NCI-H1092 treated with DMSO at 0.1 percent for 48 hours (cell line): Measurements from ENCODE around the gene HOTAIR.
A peak's percentile ranks its signal among the peaks of the same experiment; 100 is the strongest.

ENCODE experiments used
- DNase-seq: peaks from one replicate; lab custom pipeline; 2025; lab: John Stamatoyannopoulos, UW

Gene HOTAIR

DNA sequence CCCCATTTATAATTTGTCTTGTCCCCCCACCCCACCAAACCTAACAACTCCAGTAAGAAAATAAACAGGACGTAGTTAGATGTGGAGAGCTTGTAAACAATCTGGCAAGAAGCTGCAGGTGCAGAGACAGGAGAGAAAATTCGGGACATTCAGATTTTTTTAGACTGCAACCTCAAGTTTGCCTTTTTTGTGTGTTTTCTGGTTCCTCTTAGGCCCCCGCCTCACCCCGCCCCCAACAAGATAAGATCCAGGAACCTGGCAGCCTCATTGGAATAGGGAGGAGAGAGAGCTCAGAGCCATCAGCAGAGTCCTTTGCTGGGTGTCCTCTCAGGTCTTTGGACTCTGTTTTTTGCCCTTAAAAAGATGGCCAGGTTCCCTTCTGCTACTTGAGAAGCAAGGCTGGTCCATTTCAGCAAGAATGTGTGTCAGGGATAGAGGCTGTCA lies 13.1 kb upstream of the HOTAIR start:
- no peak for DNase-seq

DNA sequence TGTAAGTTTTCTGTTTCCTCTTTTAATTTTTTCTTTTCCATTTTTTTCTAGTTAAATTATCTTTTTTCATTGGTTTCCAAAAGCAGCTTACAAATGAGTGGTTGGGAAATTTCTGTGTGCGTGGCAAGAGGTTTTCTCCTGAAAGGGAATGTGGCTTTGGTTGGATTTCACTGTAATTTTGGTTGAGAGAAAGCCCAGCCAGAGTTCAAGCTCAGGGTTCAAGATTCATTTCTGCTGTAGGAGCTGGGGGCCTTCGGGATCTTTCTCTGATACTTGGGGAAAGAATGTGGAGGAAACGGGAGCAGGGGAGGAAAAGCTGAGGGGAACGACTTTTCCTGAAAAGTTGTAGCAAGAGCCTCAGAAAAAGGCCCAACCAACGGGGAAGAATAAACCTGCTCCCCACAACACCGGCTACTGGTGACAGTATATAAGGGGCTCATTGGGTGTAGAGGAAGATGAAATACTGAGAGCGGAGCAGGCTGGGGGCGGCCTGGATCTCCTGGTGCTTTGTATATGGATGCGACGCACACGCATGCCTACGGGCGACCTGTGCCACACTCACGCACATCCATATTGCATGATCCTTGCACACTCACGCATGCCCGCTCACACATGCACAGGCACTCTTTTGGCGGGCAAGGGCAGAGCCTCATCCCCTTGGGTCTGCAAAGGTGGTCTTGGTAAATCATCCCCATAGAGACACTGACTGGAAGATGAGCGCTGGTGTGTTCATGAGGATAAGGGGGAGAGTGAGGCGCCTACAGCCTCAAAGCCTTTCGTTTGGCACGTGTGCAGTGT lies 12.1 kb upstream of the HOTAIR start:
- DNase-seq, result no peak

DNA sequence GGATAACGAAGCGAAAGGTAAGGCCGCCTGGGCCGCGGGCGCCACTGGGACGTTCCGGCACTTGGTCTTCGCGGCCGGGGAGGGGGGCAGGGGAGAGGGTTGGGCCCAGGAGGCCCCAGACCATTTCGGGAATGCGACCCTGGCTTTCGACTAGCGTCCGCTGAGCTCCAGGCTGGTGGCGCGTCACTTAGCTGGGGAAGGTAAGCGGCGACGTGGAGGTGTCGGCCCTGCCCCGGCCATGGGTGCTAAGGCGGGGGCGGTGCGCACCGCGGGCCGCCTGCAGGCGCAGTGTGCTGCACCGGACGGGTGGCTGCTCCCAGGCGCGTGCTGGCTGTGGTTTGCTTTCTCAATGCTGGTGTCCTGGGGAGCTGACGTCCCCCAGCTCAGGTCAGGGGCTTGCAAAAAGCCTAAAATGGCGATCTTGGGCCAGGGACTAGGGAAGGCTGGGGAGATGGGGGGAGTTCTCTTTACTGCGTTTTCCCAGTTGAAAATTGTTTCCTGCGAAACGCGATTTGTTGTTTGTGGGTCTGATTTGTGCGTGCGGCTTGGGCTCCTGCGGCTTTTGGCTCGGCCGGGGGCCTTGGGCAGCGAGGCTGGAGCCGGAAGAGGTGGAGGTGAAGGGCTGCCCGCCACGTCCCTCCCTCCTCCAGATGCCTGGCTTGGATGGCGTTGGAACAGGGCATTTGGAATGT lies 11.4 kb upstream of the HOTAIR start:
- DNase-seq, result no peak

DNA sequence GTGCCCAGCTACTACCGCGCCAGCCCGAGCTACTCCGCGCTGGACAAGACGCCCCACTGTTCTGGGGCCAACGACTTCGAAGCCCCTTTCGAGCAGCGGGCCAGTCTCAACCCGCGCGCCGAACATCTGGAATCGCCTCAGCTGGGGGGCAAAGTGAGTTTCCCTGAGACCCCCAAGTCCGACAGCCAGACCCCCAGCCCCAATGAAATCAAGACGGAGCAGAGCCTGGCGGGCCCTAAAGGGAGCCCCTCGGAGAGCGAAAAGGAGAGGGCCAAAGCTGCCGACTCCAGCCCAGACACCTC lies 10.9 kb upstream of the HOTAIR start:
- no peak for DNase-seq

DNA sequence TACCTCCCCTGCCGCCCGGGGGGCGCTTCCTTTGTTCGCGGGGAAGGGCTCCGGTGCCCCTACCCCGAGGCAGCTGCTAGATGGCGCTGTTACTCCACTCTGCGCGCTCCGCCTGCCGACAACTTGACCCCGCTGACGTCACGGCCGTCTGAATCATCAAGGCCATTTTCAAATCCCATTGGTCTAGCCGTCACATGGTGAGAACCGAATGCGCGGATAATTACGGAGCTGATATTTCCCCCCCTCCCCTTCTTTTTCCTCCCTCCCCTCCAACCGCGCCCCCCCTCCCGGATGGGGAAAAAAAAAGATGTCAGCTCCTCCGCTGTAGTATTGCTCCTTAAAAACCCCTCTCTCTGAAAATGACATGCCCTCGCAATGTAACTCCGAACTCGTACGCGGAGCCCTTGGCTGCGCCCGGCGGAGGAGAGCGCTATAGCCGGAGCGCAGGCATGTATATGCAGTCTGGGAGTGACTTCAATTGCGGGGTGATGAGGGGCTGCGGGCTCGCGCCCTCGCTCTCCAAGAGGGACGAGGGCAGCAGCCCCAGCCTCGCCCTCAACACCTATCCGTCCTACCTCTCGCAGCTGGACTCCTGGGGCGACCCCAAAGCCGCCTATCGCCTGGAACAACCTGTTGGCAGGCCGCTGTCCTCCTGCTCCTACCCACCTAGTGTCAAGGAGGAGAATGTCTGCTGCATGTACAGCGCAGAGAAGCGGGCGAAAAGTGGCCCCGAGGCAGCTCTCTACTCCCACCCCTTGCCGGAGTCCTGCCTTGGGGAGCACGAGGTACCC lies 10.3 kb upstream of the HOTAIR start, which contains the start of gene HOXC10:
Gene HOXC10 (plus strand): TSS at position 246 of the 791 bp plus-strand sequence. CDS start 114 bp downstream, at position 360.
- DNase-seq, result peak; percentile 95

DNA sequence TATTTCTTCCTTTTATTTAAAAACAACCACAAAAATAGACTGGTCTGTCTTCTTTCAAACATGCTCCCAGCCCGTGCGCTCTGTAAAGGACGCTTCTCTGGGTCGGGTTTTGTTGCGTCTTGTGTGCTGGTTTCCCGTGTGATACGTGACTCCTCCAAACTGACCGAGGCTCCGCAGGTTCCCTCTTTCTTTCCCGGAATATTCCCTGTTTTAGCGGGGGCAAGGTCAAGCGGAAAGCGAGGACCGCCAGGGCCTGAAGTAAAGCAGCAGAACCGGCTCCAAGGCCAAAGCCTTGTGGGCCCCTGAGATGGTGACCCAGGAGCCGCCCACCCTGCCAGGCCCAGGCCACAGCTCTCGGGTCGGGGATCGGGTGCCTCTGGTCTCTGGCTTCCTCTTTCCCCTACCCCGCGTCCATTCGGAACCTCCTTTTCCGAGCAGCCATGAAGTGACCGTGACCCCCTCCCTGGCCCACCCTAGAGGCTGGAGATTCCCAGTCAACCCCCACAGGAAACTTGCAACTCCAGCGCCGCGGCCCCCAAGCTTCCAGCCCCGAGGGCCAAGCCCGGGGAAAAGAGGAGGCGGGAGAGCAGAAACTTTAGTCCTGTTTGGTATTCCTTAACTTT lies 9.3 kb upstream of the HOTAIR start:
- DNase-seq, result no peak

DNA sequence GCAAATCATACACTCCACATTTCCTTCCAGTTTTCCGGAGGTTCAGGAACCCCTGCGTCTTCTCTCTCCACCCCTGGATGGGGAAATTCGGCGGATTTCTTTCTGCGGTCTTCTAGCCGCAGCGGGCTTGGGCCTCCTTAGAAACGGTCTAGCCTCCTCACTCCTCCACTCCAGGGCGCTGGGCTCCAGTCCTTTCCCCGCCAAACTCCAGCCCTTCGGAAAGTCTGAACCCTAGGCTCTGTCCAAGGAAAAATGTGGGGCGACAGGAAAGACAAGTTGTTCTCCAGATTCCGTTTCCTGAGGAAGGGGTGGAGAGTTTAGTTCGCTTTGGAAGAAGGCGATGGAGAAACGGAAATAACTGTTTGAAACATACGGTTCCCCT lies 8.8 kb upstream of the HOTAIR start:
- no peak for DNase-seq

DNA sequence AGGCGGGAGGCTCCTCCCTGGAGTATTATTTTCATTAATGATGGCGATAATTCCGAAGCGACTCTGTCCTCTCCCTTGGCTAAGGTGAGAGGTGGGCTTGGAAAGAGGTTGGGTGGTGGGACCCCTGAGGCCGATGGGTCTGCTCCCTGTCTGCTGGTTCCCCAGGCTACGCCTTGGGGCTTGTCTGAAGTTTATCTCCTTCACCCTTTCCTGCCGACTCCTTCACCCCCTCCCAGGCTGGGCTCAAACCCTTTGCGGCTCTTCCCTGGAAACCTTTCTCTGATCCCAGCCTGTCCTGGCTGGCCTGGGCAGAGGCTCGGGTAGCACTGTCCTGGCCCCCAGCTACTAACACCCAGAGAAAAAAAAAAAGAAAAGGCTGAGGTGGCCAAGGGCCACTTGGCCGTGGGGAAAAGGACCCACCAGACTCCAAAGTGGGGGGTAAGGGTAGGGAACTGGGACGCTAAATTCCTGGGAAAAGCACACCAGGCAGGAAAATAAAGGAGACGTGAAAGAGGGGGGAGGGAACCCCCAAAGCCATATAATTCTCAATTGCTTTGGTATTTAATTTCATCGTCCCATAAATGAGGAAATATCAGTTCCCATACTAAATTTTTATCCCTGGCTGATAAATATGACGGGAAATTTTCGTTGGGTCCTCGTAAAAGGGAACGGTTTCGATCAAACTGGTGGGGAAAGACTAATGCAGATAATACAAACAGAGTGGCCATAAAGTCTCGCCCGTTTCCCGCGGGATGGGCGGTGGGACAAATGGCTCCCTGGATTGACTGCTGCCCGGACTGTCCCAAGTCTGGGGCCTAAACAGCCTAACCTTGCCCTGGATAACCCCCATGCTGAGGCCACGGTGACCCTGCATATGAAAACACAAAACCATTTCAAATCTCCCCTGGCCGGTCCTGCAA lies 8.2 kb upstream of the HOTAIR start:
- DNase-seq, result no peak

DNA sequence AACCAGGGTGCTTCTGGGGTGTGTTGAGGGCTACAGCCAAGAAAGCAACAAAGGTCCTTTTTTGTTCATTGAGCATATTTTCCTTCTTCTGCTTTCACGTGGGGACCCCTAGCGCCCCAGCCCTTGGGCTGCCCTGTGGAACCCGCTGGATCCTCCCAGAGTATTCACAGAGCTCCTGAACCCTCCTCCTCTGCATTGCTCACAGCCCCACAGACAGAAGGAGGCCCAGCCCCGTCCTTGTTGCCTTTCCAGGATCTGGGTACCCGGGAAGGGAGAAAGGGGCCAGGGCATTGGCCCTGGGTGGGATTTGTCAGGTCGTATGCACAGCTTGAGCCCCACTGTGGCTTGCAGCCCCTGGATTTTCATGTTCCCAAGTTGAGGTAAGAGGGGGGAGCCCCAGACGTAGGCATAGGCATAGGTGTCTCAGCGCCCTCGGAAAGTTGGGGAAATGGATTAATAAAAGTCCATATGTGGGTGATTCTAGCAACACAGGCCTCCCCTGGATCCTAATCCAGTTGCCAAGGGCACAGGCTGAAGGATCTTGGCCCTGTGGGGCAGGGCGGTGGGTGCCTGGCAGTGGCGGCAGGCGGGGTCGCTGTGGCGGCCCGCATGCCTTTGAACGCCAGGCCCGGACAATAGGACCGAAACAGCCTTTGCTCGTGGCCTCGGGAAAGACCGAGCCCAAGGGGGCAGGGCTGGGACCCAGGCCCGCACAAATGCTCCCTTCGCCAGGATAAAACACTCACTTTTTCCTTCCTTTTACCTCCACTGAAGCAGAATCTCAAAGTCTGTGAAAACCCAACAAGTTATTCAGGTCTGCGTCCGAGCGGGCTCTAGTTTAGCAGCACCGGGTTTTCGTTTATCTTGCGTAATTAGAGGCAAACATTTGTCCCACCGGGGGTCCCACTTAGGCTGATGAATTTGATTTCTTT lies 7.1 kb upstream of the HOTAIR start:
- DNase-seq, result no peak

DNA sequence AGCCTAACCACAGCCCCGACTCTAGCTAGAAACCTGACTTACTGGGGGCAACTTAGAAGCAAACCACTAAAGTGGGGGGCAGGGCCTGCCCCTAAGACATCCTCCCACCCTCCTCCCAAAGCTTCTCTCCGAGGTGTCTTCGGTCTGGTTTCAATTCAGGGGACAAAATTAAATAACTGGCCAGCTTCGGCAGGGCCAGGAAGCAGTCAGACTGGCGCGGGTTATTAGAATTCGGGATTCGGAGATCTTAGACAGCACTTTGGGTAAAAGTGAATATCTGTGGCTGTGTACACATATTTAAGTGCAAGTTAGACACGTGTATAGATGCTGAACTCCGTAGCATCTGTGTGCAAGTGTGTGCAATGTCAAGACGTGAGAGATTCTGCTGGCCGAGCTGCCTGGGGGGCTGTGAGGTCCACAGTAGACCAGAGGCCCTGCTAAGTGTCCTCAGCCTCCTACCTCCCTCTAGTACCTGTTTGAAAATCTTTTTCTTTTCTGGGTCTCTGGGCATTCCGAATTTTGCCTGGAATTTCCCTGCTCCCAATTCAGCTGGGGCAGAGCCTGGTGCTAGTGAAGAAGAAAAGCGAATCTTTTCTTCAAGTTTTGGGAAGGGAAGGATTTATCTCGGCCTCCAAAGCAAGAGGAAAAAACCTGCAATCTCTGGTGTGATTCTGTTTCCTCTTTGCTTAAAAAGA lies 6.2 kb upstream of the HOTAIR start:
- no peak for DNase-seq

DNA sequence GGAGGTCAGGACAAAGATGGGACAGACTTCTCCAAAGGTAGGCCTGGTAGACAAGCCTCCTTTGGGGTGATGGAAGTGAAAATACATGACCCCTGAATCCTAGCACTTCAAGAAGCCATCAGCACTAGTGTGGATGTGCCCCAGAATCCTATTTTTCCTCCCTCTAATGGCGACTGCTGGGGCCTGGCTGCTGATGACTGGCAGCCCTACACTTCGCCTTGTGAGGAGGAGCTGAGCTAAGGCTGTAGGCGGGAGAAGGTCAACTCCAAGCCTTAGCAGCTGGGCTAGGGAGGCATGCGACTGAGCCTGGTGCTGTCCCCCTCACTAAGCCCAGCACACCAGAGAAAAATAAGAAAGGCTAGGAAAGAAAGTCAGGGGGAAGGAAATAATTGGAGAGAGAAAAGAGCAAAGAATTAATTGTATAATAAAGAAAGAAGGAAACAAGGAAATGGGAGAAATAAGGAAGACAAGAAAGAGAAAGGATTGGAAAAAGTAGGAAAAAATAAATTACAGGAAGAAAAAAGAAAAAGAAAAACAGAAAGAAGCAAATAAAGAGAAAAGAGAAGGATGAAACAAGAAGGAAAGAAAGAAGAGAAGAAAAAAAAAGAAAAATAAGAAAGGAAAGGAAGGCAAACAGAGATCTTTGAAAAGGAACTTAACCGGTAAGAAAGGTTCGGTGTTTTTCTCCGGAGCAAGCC lies 5.5 kb upstream of the HOTAIR start:
- DNase-seq, result no peak

DNA sequence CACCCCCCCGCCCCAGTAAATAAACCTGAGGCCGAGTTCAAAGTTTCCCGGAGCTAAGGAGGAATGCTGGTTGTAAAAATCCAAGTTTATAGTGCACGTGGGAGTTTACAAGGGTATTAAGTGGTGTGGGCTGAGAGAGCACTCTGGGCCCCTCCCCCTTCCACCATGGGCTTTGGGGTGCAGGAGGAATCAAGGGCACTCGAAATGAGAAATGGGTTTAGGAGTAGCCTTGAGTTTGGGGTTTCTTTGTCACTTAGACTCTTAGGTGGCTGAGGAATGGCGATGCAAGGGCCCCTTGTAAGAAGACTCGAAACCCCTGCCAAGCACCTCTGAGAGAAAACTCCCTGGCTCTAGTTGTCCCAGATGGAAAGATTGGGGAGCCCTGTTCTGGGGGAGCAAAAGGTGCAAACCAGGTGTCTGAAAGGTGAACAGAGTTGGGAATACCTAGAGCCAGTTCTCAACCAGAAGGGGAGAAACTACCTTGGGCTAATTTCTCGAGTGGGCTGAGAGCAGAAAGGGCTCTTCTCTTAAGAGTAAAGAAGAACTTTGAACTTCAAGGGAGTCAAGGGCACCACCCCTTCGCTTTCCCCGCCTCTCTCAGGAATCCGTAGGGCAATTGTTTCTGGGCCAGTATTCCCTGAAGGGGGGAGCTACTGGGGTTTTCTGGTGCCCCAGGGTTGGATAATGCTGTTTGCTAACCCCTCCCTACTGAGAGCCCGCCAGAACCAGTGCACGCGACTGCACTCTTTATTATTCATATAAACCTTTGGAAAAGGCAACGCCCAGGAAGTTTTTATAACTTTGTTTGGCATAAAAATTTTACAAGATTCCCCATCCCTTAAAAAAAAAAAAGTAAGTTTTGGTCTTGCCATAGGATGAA lies 4.0 kb upstream of the HOTAIR start:
- no peak for DNase-seq

DNA sequence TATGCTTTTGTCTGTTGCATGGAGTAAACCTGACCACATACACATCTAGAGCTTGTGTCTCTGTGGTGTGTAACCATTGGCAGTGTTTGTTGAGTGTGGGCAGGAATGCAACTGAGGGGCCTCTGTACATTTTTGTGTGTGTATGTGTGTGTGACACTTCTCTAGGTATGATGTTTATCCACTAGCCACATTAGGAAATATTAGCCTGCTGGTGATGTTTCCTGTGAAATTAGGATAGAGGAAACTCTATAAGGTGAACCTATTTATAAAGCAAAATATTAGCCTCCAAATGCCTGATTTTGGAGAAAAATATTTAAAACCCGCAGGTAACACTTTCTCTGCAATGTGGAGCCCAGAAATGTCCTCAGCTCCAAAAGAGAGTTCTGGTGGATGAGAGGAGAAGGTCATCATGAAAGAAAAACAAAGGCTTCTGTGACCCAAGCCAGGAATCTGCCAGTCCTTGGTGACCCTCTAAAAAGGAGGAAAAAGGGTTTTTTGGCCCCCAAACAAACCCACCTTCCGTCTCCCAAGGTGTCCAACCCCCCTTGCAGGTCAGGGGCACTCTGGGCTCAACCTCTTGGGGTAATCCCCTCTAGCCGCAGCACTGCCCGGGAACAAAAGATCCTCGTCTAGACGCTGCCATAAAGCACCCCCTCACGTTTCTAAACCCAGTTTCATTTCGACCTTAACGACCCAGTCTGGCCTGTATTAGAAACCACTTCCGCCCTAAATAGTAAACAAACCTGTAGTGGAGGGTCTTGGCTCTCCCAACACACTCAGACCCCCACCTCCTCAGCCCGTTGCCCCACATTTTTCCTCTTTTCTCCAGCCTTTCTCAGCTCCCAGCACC lies 3.1 kb upstream of the HOTAIR start:
- no peak for DNase-seq

DNA sequence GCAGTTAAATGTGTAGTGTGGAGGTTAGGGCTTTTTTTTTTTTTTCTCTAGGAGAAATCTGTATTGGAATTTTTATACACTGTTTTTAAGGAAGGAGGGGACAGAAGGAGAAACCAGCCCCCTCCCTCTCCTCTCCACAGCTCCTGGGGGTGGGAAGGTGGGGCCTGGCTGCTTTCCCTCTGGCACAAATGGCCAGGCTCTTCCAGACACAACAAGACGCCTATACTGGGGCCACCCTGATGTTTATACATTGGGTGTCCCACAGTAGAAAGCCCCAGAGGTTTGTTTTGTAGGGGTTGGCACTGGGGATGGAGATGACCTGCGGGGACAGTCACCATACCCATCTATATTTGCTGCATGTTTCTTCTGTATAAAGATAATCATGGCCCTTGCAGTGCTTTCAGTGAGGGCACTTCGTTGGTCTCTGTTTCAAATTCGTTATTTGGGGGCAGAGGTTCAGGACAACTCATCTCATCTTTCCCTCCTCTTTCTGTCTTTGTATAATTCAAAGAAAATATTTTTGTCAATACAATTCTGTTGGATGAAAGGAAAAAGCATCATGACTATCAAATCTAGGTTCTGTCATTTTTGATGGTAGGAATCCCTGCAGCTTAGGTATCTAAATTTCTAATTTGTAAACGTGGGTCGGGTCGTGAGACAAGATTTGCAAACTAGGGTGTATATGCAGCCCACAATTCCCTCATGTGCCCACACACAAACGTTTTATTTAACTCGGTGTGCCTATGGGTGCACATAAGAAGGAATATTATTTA lies 2.3 kb upstream of the HOTAIR start:
- no peak for DNase-seq

DNA sequence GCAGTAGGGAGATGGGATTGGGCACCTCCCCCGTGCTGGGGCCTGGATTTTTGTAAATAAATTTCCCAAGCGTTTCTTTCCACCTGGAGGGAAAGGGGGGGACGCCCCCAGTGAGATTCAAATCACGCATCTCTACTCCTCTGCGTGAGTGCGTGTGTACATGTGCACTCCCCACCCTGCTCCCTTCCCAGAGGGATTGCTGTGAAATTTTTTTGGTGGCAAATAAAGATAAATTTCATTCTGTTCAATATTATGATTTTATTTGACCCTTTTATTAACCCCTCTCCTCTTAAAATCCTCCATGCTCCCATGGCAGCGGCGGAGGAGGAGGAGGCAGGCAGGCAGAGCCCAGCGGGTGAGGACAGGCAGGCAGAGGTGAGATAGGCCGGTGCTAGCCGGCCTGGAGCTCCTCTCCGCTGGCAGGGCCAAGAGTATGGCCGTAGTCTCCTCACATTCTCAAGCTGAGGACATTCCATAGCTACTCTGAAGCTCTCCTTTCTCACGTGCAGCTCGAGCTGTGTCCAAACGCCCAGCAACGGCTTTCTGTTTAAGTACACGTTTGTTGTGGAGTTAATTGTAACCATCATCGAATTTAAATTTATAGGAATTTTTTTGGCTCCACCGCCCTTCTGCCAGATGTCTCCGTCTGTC lies 1.5 kb upstream of the HOTAIR start:
- no peak for DNase-seq
